ENCODE results near the gene PAN3. TPM values are rescaled to one million over a fixed set of nuclear protein-coding genes. Genes with fewer than 3 reads are reported as not detected.

PAN3 gene
- total RNA-seq, 1 experiment from 2014 or later = 48.5 TPM

- Histone ChIP-seq H3K9ac (ENCODE audit: extremely low read depth, insufficient read length, low read length) (no peak overlapping the region), H3K9me3 (ENCODE audit: control insufficient read depth, low read depth, low read length) (no peaks in the 10 kb centered on the region), H2AFZ (ENCODE audit: low read length) (no peak overlapping the region), H3K27me3 (ENCODE audit: insufficient read depth, low read length) (no peaks in the 10 kb centered on the region; the same call in 1 of the 2 replicates), H2BK20ac (ENCODE audit: low read depth, low read length, poor library complexity, severe bottlenecking) (no peak overlapping the region), H4K8ac (replicated peaks; ENCODE audit: insufficient read length, low read depth, low read length) (no peak overlapping the region), H3K4me1 (ENCODE audit: insufficient read depth, low read length) (no peaks in the 10 kb centered on the region), H4K20me1 (ENCODE audit: control insufficient read depth, insufficient read depth, insufficient read length) (no peaks in the 10 kb centered on the region), H3K4me2 (ENCODE audit: insufficient read depth, insufficient read length, low read length) (no peak overlapping the region), H3K23ac (ENCODE audit: insufficient read length, low read depth, low read length) (no peak overlapping the region), H2BK15ac (ENCODE audit: low read depth, low read length) (no peak overlapping the region), H3K18ac (ENCODE audit: insufficient read length, low read depth, low read length) (no peak overlapping the region), H2BK12ac (ENCODE audit: insufficient read length, low read depth, low read length) (no peak overlapping the region), H3K56ac (ENCODE audit: insufficient read length, low read depth, low read length) (no peak overlapping the region), H2BK120ac (ENCODE audit: low read depth, low read length, poor library complexity, severe bottlenecking) (no peak overlapping the region), H3K14ac (ENCODE audit: insufficient read depth, low read length) (no peak overlapping the region), H4K91ac (ENCODE audit: insufficient read length, low read depth, low read length) (no peak overlapping the region), H3K79me1 (ENCODE audit: insufficient read depth, low read depth, low read length, poor library complexity, severe bottlenecking) (no peaks in the 10 kb centered on the region), H3K27ac (ENCODE audit: insufficient read length, low read depth, low read length) (no peak overlapping the region), H4K5ac (ENCODE audit: insufficient read length, low read depth, low read length) (no peak overlapping the region), H3K4ac (ENCODE audit: low read depth, low read length) (no peak overlapping the region), H3K79me2 (ENCODE audit: insufficient read depth, low read length) (no peaks in the 10 kb centered on the region), H3K23me2 (ENCODE audit: insufficient read length, low read depth, low read length, poor library complexity, severe bottlenecking) (no peaks in the 10 kb centered on the region), H2AK5ac (ENCODE audit: insufficient read length, low read length) (no peak overlapping the region), H2BK5ac (ENCODE audit: insufficient read length, low read length) (no peak overlapping the region), H3T11ph (ENCODE audit: low read length) (no peak overlapping the region)
- TF ChIP-seq, protein P1, sequence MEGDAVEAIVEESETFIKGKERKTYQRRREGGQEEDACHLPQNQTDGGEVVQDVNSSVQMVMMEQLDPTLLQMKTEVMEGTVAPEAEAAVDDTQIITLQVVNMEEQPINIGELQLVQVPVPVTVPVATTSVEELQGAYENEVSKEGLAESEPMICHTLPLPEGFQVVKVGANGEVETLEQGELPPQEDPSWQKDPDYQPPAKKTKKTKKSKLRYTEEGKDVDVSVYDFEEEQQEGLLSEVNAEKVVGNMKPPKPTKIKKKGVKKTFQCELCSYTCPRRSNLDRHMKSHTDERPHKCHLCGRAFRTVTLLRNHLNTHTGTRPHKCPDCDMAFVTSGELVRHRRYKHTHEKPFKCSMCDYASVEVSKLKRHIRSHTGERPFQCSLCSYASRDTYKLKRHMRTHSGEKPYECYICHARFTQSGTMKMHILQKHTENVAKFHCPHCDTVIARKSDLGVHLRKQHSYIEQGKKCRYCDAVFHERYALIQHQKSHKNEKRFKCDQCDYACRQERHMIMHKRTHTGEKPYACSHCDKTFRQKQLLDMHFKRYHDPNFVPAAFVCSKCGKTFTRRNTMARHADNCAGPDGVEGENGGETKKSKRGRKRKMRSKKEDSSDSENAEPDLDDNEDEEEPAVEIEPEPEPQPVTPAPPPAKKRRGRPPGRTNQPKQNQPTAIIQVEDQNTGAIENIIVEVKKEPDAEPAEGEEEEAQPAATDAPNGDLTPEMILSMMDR (conservative IDR thresholded peaks at IDR 0.05) = no peak
- WGBS (ENCODE audit: extremely low coverage, insufficient read length, low lambda C conversion rate) = no CpG with 5 or more reads among the region's 2 CpGs
- no peaks in the 10 kb centered on the region; a peak in 1 of 5 replicates for H3K9me3 Mint-ChIP-seq
- peaks cover 19 to 27% (median 24%) of the 10 kb centered on the region in 3 experiments; a peak in 6 of 7 replicates for H3K36me3 Mint-ChIP-seq (ENCODE audit: insufficient read depth in 1 of 3, low read depth in 3 of 3)
- H3K27me3 Mint-ChIP-seq (ENCODE audit: low read depth) = no peaks in the 10 kb centered on the region
- H3K4me3 Mint-ChIP-seq = no peak overlapping the region
- peak overlapping the region in 1 of 3 experiments; percentile 16; a peak in 1 of 7 replicates for H3K27ac Mint-ChIP-seq
- no peak for DNase-seq
- H3K4me1 Mint-ChIP-seq = peaks cover 2 to 14% of the 10 kb centered on the region in 2 experiments; a peak in 2 of 4 replicates
Measured at GRCh38 chr13:28325022-28325421, 186.7 kb downstream of the PAN3 start.
